Fibroblast of upper back skin (primary cell): ENCODE results near the gene S100PBP.
A peak's percentile ranks its signal among the peaks of the same experiment; 100 is the strongest.

ENCODE experiments used
- DNase-seq: peaks from one replicate; pipeline ENCODE4 v3.0.0-alpha.2; 2013

S100PBP gene

DNA sequence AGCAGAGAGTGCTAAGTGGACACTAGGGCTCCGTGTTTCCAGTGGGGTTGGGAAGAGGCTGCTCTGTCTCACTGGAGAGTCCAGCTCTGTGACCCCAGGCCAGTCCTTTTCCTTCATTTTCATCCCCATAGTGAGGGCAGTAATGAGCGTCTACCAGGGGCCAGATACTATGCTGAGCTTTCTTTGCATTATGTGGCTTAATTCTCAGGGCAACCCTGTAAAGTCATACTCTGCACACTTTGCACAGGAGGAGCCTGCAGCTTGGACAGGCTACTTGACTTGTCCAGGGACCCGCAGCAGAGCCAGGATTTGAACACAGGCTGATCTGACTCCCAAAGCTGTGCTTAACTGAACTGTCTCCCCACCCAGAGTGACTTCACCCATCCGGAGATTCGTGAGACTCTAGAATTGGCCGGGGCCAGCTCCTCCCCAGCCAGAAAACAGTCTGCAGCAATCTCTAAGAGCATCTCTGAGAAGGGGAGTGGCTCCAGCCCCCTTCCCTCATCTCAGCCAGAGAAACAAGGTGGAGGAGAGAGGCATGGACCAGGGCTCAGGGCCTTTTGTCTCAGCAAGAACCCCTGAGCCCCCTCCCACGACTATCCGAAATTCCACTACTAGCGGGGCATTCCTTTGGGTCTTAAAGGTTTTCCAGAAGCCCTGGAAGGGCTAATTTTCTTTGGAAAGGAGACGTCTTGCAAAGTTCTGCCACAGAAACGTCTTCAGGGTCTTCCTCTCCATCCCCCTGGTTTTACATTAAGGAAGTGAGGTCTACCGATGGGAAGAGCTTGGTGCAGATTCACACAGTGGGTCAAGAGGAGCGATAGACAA is 54.1 kb downstream of the S100PBP start:
- DNase-seq, result peak; percentile 35

GRCh38 chr1:32872192-32872460 is 54.7 kb downstream of the S100PBP start:
- no peak for DNase-seq

GRCh38 chr1:32873484-32873883 is 56.0 kb downstream of the S100PBP start:
- DNase-seq, result no peak

DNA sequence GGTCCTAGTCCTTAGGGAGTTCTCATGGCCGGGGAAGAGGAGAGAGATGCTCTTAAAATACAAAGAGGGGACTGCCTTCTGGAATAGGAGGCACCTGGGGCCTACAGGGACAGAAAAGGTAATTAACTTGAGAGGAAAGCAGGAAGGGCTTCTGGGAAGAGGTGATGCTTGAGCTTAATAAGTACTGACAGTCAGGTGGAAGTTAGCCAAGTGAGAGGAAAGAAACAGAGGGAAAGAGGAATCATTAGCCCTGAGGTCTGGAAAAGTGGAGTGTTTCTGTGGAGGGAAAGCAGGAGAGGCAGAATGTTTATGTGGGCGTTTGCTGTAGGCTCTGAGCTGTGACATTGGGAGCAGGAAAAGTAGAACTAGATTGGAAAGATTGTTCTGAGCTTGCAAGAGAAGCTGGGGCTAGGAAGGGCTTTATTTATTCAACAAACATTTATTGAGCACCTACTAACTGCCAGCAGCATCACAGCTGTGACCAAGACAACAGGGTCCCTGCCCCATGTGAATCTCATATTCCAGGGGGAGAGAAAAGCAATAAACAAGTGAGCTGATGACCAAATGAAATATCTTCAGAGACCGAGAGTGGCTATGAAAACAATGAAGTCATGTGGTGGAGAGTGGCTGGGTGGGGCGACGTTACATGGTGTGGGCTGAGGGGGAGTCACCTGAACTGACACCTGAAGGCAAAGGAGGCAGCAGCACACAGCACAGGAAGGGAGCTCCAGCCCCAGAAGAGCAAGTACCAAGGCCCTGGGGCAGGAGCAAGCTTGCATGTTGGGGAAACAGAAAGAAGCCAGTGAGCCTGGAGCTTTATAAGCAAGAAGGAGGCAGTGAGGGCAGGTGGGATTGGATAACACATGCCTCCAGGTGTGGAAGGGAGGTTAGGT is 57.7 kb downstream of the S100PBP start:
- DNase-seq, result no peak

DNA sequence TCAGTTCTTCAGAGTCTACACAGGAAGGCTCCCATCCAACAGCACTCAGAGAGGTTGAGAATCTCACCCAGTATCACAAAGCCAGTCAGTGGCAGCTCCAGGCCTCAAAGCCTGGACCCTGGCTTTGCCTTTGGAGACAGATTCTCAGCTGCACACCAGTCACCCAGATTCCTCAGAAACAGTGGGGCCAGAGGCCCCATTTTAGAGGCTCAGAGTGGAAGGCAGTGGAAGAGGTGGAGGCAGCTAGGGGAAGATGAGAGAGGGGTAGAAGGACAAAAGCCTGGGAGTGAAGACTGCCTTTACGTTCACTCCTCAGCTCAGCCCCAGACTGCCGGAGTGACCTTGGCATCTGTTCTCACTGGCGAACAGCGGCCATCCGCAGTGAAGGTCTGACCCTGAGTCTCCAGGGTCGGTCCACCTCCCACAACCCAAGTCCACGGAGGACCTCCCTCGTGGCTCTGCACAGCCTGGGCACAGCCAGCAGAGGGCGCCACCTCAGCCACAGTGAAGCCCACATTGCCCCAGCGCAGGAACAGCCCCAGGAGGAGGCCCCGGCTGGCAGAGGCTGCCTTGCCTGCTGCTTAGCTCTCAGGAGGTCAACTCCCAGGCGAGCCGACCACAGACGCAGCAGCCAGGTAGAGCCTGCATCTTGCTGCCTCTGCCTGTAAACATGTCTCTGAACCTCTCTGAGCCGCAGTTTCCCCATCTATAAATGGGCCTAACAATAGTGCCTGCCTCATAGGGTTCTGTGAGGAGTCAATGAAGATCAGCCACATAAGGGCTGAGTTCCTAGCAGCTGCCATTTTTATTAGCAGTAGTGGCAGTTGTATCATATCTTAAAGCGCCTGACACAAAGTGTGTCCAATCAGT is 59.1 kb downstream of the S100PBP start:
- peak; percentile 30 for DNase-seq

- DNase-seq, result no peak
Observed at GRCh38 chr1:32877211-32878110, 60.0 kb downstream of the S100PBP start.

- DNase-seq, result peak; percentile 23
Observed at GRCh38 chr1:32878183-32878582, 60.7 kb downstream of the S100PBP start.

GRCh38 chr1:32878637-32879041 is 61.2 kb downstream of the S100PBP start:
- DNase-seq, result no peak

DNA sequence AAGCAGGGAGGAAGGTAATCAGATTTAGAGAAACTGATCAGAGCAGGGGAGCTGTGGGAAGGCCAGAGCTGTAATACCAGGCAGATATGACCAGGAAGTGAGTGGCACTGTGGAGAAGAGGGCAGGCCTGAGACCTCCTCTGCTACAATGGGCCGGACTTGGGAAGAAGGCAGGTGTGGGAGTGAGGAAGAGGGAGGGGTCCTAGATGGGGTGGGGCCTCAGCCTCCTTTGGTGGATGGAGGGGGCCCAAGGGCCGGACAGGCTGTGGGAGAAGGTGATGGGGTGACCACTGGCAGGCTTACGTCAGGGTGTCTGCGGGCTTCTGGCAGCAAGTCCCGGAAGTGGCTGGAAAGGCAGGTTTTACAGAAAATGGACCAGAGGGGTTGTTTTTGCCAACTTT is 63.8 kb downstream of the S100PBP start:
- no peak for DNase-seq

- no peak for DNase-seq
Observed at GRCh38 chr1:32881871-32882850, 64.7 kb downstream of the S100PBP start.

DNA sequence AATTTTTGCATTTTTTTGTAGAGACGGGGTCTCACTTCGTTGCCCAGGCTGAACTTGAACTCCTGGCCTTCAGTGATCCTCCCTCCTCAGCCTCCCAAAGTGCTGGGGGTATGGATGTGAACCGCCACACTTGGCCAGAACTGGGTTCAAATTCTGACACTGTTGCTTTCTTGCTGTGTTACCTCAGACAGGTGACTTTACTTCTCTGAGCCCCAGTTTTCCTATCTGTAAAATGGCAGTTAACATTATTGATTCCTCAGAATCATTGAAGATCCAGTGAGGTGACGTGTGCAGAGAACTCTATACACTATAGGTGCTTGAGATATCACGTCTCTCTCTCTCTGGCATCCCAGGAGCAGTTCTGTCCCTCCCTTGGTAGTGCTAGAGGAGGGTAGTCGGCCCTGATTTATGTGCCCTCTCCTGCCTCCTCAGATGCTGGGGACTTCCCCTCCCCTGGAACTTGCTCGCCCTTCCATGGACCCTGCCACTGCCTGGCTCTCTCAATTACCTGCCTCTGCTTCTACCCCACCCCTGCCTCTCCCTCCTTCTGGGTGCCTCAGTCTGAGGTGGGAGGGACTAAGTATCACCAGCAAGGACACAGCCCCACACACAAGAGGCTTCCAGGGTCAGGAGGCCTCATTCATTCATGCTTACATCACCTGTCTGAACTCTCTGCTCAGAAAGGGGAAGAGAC is 66.0 kb downstream of the S100PBP start:
- DNase-seq, result no peak

DNA sequence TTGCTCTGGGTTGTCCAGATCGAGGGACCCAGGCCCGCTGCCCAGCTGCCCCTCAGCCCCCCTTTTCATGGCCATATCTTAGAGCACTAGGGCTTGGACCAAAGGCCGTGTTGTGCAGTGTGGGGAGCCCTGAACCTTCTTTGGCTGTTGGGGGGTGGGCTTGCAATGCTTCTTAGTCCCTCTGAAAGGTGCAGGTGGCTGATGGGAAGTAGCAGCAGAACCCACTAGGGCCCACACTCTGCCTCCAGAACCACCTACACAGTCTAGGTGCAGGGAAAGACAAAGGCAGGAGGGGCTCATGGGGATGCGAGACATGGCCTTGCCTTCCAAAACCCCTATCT is 66.5 kb downstream of the S100PBP start:
- DNase-seq, result no peak

GRCh38 chr1:32884726-32885125 is 67.3 kb downstream of the S100PBP start:
- no peak for DNase-seq

GRCh38 chr1:32885676-32886003 is 68.2 kb downstream of the S100PBP start:
- no peak for DNase-seq

DNA sequence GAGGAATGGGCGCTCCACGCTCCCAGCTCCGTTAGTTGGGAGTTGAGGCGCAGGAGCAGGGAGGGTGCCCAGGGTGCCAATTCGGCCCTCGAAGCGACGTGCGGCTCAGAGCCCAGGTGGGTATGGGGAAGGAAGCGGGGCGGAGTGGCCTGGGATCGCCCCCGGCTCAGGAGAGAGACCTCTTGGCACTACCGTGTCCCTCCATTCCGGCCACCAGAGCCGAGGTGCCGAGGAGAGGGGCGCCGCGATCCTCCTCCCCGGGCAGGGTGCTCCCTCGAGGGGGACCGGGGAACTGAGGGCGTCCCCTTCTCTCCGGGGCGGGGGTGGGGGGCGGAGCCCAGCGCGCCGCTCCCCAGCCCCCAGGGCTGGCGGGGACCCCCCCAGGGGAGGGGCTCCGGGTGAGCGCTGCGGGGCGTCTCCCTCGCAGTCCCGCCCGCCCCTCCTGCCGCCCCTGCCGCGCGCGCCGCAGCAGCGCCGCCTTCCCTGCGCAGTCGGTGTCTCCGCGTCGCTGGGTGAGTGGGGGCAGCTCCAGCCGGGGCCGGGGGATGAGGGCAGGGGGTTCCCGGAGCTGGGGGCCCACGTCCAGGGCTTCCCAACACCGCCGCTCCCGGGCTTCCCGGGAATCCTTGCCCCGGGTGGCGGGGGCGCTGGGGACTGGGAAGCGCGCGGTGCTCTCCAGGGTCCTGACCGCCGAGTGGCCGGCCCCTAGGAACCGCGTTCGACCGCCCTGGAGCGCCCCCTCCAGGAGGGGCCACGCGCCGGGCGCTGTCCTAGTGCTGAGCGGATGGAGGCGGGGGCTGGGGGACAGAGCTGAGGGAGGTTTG is 68.8 kb downstream of the S100PBP start, which contains the start of gene HPCA:
Gene HPCA (plus strand): TSS at position 488 of the 824 bp plus-strand sequence. CDS start 2,408 bp downstream, outside the sequence.
- DNase-seq, result peak; percentile 51

DNA sequence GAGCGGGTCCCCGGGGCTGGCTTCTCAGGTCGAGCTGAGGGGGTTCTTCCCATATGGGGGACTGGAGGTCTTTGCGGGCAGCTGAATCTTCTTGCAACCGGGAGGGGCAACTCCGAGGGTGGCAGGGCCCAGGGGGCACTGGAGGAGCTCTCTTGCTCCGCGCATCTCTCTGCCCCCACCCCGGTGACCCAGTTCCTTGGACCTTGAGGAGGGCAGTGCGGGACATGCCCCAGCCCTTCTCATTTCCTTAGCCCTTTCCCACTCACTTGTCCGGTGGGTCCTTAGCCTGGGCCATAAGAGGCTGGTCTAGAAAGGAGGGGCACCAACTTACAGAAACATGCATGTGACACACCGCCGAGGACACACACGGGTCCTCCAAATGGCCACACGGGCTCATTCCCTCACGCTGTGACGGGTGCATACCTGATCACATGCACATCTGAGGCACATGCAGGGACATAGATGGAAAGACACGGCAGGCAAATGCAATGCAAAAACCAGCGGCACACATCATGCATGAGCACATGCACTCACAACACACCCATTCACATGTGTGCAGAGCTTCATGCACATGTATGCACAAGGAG is 69.5 kb downstream of the S100PBP start:
- no peak for DNase-seq

DNA sequence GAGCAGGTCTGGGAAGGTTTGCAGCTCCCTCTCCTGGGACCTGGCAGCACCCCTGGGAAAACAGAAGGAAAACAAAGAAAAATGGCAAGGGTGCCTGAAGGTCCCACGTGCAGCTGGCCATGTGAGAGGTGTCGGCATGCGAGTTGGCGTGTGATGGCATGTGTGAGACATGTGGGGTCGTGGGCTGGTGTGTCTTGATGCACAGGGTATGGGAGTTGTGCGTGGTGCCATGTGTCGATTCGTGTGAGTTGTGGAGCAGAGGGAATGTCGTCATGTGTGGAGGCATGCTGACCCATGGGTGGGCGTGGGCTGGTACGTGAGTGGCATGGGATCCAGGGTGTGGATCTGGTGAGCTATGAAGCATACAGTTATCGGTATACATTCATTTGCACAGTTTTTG is 70.2 kb downstream of the S100PBP start:
- no peak for DNase-seq

GRCh38 chr1:32888134-32888533 is 70.7 kb downstream of the S100PBP start:
- no peak for DNase-seq
